ENCODE results near the gene DCUN1D2.
"Not testable (repeated sequence)": the region's sequence is repeated elsewhere in the genome, so short reads cannot be mapped to it uniquely, and the experiment has no call there.

The DCUN1D2 gene

DNA sequence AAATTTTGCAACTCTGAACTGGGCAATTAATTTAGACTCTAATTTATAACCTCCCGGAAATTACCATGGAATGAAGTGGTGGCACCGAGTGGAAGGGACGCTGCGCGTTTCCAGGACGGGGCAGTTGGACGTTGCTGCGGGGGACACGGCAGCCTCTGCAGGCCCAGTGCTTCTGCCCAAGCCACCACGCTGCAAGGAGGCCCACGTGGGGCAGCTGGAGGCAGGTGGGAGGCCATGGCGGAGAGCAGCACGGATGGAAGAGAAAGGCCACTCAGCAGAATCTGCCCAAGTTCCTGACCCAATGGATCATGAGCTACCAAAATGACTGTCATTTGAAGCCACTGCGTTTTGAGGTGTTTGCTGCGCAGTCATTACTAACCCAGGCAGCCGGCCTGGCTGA lies 26.0 kb downstream of the DCUN1D2 start:
- DNase-seq: no peak

DNA sequence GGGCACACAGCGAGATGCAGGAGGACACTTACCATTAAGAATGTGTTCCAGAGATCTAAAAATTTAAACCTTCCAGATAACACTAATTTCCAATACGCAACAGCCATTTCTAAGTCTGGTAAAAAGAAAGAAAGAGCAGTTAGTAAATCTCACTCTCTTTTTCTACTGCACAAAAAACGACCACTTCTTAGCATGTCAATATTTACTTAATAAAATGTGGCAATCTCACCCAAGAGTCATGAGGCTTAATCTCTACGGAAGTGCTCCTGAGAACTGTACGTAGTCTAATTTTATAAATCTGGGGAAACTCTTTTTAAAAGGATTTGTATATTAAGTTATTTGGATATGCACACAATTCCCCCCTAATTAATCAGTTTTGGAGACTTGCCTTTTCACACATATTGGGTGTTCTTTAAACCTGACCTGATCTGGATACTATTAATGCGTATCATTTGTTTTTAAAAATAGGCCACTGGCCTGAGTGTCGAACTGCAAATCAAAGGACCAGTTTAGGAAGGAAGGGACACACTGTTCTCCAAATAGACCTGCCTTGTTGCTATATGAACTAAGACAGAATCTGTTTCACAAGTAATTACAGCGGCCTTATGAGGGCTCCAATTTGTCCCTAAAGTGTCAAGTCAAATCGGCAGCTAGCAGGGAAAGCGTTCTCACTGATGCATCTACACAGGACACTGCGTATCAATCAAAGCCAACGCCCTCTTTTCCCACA lies 29.3 kb downstream of the DCUN1D2 start:
- no peak for DNase-seq

DNA sequence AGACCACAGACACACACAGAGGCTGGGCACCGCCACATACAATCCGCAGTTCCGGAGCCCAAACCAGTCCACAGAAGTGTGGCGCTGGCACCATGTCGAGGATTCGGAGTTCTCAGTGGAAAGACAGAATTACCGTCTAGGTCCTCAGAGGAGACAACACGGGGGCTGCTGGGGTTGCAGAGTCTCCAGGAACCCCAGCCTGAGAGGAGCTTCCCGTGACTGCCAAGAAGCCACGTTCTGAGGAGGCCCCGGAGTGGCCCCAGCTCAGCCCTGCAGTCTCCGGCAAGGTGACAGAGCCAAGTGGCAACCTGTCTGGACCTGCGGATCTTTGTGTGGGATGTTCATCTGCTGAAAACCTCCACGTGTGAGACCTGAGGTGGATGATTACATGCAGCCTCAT lies 29.9 kb downstream of the DCUN1D2 start:
- DNase-seq: no peak

DNA sequence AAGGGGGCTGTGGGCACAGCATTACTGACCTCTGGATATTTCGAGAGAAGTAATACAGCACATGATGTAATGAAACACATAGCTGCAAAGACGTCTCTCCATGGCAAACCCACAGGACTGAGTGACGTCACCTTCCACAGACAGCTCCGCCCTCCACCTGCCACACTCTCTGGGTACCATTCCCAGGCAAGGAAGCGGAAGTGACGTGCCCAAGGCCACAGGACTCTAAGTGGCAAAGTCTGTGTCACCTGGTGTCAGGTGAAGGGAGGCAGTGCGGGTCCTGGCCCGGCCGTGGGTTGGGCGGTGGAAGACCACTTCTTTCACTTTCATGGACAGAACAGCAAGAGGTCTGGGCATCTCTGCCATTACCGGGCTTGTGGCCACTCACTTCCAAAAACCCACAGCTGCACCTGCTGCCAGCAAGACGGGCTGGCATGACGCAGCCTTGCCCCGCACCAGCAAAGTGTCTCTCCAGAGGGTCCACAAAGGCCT lies 30.4 kb downstream of the DCUN1D2 start:
- DNase-seq: no peak

DNA sequence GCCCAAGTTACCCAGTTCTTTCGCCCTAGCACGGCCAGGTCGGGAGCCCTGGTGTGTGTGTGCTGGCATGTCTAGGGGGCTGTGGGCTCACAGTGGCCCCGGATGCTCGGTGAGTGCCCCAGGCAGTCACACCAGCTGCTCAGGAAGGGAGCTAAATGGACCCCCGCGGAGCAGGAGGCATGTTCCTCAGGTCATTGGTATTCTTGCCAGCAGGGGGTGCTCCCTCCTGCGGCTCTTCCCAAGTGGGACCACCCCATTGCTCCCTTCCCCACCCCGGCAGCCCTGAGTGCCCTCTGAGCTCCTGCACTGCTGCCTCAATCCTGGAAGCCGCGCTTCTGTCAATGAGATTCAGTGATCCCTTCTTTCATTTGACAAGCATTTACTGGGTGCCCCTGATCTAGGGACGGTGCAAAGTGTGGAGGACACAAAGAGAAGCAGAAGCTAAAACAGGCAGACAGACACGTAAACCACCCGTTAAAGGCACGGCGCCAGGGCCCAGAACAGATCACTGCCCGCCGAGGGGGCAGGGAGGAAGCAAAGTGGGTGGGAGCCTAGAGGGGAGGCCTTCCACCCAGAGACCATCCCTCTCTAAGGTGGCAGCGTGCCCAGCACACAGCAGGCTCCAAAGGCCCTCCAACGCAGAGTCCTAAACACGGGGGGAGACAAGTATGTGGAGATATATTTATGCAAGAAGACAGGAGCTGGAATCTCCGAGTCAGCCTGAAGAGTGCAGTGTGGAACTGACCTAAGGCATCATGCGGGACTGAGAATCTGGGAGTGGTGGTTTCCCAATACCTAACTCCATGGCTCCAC lies 32.1 kb downstream of the DCUN1D2 start:
- DNase-seq: no peak

DNA sequence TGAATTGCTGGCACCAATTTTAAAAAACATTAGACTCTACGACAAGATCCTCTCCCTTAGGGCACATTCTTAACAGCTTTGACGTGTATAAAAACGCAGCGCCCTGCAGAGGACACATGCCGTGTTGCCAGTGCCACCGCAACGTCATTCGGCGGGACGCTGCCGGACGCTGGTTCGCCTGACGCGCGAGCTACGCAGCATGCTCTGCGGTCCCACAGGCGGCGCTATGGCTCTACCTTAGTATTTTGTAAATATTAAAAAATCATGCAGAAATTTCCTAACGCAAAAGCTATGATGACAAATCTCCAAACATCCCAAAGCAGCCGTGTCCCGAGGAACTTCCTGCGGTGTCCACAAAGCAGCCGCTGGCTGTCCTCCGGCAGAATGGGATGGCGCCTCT lies 33.0 kb downstream of the DCUN1D2 start:
- no peak for DNase-seq

DNA sequence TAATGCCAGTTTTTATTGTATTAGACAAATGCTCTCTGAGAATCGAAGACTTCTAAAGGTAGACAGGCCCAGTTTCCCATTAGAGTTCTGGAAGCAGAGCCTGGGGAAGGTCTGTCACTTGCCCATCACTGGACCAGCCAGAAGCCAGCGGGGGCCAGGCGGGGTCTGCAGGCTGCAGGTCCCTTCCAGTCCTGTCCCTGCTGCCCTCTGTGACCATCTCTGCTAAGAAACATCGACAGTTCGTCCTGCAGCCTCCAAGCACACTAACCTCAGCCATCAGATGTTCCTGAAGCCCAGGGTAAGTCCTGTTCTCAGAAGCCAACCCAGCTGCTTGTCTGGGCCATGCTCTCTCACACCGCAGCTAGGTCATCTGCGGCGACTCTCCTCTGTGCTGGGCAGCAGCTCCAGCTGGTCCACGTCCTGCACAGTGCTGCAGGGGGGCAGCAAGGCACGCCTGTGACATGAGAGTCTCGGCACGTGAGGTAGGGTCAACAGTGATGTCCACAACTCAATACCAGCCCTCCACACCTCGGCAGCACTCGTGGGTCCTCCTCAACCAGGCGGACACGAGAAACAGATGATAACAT lies 34.3 kb downstream of the DCUN1D2 start:
- DNase-seq: no peak

DNA sequence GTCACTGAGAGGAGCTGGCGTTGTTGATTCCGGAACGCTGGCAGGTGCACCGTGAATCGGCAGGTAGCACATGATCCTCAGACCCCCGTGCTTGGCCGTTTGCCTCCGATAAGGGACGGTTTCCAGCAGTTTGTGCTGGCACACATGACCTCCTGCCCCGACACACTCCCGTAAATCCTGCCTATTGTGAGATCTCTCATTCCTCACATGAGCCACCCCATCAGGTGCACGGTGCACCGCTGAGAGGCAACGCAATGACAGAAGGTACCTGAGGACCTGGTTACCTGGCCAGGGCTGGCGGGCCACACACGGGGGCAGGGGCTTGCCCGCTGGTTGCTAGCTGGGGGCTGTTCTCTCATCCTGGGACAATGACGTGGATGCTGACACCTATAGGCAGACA lies 35.1 kb downstream of the DCUN1D2 start:
- no peak for DNase-seq

DNA sequence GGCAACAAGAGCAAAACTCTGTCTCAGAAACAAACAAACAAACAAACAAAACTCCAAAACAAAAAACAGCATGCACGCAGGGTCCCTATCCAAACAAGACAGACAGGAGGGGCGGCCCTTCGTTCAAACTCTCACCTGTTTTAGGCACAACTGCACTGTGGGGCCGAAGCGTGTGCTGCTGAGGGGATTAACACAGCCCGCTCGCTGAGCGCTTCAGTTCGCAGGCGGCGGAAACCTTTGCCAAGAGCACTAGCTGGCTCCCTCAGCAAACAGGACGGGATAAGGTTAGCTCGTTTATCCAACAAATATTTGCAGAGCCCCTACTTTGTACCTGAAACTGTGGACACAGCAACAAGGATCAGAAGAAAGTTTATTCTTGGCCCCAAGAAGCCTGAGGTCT lies 35.6 kb downstream of the DCUN1D2 start:
- DNase-seq: no peak

DNA sequence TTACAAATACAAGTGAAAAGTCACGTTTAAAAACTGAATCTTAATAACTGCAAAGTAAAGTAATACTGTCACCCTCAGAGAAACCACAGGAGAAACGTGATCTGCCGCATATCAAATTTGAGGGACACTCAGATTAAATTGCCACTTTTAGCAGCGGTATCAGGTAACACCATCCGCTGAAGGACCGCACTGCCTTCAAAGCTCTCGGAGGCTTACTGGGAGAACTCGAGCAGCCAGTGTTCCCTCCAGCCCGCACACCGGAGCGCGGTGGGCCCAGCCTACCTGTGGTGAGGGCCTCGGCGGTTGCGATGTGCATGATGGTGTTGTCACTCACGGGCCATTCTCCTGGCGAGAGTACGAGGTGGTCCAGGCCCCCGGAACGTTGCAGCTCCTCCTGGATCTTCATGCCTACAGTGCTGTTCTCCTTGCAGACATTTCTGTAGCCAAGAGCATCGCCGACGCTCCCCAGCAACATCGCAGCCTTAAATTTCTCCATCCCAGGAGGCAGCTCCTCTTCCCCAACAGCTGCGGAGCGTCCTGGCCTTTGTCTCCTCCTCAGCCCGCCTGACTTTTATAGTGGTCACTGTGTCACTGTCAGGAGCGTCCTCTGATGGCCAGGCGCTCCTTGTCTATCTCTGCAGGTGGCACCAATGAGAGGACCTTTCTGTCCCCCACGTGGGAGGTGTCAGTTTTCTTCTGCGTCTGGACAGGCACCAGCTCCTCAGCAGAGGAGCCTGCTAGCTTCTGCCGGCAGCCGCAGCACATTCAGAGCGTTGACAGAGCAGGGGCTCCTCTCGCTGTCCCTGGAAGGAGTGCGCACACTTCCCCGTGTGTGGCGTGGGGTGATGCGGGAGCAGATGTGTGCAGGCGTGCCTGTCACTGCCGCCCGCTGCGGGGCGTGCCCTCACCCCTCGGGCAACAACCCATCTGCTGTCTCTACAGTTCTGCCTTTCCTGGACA lies 37.3 kb downstream of the DCUN1D2 start, which contains the start of gene ADPRHL1:
ADPRHL1 (minus strand) TSS at position 547 of the 960 bp plus-strand sequence; CDS start at position 496, 51 bp downstream.
- DNase-seq: peak; percentile 78

DNA sequence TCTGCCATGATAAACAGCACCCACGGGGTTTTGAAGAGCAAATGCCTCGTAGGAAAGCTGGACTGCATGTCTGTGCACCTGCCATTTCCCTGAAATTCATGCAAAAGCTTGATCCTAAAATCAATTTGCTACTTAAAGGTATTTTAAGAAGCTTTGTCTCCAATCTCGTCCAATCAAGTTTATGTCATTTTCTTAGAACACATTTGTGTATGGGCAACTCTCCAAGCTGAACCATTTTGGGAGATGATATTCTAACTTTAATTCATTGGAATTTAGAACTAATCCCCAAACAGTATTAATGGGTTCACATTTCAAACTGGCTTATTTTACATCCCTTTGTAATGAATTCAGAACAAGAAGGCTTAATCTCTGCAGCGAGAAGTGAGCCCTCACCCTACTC lies 38.0 kb downstream of the DCUN1D2 start:
- DNase-seq: no peak

DNA sequence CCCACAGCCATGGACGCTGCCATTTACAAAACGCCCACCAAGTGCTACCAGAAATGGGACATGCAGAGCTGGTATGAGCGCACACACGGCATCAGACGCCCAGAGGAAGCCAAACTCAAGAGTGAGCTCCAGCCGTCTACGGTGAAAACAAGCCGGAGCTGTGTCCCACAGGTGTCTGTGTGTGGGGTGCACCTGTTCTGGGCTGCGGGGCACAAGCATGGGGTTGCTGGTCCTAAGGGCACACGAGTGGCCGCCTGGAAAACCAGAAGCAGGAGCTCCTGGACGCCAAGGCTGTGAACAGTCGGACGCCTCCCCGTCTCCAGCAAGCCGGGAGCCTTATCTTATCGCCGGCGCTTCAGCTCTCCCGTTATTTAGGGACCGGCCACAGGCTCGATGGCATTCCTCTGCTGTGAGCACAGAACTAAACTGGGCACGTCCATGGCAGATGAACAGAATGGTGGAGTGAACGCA lies 38.5 kb downstream of the DCUN1D2 start:
- no peak for DNase-seq

DNA sequence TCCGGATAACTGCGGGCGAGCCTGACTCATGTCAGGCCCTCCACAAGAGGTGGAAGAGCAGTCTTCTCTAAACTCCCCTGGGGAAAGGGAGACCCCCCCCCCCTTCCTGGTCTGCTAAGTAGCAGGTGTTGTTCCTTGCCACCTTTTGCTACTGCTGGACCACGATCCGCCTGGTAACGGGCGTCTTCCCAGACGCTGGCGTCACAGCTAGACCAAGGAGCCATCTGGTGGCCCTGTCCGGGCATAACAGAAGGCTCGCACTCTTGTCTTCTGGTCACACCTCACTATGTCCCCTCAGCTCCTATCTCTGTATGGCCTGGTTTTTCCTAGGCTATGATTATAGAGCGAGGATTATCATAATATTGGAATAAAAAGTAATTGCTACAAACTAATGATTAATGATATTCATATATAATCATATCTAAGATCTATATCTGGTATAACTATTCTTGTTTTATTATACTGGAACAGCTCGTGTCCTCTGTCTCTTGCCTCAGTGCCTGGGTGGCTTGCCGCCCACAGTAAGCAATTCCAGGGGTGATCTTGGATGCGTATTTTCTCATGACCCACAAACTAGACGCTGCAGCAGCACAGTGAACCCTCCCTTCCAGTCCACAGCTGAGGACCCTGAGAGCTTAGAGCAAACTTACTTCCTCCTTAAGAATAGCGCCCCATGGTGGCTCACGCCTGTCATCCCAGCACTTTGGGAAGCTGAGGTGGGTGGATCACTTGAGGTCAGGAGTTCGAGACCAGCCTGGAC lies 39.5 kb downstream of the DCUN1D2 start:
- DNase-seq: not testable (repeated sequence)

DNA sequence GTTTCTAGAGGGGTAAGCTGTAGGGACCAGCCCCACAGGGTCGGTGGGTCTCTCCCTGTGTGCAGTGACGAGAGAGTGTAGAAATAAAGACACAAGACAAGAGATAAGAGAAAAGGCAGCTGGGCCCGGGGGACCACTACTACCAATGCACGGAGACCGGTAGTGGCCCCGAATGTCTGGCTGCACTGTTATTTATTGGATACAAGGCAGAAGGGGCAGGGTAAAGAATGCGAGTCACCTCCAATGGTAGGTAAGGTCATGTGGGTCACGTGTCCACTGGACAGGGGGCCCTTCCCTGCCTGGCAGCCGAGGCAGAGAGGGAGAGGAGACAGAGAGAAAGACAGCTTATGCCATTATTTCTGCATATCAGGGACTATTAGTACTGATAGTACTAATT lies 40.2 kb downstream of the DCUN1D2 start:
- DNase-seq: not testable (repeated sequence)

DNA sequence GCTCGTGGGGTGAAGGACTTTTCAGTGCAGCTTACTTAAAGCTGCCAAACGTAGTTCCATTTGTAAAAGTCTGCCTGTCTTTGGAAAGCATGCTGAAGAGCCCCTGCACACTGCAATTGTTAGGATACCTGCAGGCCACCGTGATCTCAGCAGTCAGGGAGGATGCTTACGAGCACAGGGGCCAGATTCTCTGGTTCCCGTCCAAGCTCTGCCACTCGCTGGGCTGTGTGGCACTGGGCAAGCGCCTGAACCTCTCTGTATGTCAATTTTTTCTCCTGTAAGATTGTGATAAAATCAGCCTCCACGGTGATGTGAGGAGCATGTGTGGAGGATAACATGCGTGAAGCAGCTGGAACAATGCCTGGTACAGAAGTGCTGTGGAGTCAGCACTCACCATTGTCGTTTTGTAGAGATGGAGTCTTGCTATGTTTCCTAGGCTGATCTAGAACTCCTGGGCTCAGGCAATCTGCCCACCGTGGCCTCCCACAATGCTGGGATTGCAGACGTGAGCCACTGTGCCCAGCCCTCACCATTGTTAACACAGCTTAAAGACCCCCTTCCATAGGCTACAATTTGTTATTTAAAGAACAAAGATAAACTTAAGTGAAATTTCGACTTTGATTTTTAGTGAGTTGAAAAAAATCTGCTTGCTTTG lies 40.7 kb downstream of the DCUN1D2 start:
- DNase-seq: no peak

DNA sequence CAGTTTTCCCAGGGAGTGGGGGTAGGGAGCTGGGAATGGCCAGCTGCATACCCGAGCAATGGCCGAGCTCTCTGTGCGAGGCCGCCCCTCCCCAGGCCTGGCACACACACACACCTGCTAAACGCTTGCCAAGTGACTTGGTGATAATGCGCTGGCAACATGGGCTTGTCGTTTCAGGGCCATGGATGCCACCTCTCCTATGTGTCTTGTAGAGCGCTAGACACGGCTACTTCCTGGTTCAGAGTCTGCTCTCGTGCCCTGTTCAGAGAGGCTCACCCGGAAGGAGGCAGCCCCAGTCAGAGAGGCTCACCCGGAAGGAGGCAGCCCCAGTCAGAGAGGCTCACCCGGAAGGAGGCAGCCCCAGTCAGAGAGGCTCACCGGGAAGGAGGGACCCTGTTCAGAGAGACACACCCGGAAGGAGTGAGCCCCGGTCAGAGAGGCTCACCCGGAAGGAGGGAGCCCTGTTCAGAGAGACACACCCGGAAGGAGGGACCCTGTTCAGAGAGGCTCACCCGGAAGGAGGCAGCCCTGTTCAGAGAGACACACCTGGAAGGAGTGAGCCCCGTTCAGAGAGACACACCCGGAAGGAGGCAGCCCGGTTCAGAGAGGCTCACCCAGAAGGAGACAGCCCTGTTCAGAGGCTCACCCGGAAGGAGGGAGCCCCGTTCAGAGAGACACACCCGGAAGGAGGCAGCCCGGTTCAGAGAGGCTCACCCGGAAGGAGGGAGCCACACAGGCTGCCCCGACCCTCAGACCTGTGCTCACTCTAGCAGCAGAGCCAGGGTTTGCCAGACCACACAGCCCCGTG lies 41.4 kb downstream of the DCUN1D2 start:
- DNase-seq: no peak

DNA sequence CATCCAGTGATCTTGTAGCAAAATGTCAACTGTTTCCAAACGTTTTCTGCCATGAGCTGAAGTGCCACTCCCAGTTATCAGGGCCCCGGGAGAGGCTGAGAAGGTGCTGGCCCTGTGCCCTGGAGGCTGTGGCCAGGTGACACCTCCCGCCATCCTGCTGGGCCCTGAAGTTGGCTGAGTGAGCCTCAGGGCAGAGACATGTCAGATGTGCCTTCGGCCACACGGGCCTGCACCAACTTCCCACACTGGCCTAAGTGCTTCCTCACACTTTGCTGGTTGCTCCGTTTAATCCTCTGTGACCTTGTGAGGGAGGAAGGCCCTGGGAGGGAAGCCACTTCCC lies 42.0 kb downstream of the DCUN1D2 start:
- DNase-seq: no peak

DNA sequence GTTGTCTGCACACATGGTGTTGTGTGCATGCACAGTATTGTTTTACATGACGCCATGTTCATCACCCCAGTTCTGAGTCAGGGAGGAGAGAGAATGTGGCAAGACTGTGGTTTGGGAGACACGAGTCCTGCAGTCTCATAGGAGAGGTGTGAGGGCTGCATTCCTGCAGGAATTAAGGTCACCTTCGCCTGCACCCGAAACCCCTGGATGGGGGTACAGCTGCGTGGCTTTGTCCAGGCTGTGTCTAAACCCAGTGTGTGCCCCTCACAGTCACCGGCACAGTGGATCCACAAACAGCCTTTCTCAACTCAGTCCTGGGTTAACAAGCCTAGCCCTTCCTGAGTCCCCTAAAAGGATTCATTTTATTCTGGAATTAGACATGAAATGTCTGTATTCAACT lies 42.9 kb downstream of the DCUN1D2 start:
- DNase-seq: no peak

DNA sequence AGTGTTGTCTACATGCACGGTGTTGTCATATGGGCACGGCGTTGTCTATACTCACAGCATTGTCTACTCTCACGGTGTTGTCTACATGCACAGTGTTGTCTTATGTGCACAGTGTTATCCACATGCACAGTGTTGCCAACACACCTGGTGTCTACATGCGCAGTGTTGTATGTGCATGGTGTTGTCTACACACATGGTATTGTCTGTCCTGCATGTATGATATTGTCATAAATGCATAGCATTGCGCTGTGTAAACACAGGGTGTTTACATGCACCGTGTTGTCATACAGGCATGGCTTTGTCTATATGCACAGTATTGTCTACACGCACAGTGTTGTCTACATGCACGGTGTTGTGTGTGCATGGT lies 44.0 kb downstream of the DCUN1D2 start:
- DNase-seq: no peak

DNA sequence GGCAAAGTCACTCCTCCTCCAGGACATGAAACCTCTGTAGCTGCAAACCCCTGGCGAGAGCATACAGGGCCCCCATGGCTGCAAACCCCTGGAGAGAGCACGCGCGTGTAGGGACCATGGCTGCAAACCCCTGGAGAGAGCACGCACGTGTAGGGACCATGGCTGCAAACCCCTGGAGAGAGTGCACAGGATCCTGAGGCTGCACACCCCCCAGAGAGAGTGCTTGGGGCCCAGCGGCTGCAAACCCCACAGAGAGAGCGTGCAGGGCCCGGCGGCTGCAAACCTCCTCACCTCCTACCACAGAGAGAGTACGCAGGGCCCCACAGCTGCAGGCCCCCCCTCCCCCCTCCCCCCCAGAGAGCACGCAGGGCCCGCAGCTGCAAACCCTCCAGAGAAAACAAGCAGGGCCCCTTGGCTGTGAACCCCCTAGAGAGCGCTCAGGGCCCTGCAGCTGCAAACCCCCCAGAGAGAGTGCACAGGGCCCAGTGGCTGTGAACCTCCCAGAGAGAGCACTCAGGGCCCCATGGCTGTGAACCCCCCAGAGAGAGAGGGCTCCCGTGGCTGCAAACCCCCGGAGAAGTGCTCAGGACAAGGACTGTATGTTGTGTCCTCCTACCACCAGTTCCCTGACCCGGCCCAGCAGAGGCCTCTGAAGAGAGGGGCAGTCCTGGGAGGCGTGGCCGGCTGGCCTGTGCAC lies 44.6 kb downstream of the DCUN1D2 start:
- DNase-seq: no peak
